Upper lobe of left lung (tissue), 6 donors: Measurements from ENCODE around the gene EXTL2. TPM values are rescaled to one million over a fixed set of nuclear protein-coding genes. Genes with fewer than 3 reads are reported as not detected.
"Not testable (repeated sequence)": the region's sequence is repeated elsewhere in the genome, so short reads cannot be mapped to it uniquely, and the experiment has no call there.

Source experiments
- ATAC-seq, 2 donors: fragments of 200-7000 bp; cut with Tn5 transposase; one replicate each; pipeline ENCODE4 v1.9.1; 2022; ENCODE audit warnings: mild to moderate bottlenecking in 2 of 2, moderate library complexity in 2 of 2; ENCODE audit not compliant: low FRiP score in 2 of 2
- DNase-seq, 2 donors: peaks; one replicate each; pipeline ENCODE4 v3.0.0-alpha.2; 2019 to 2020
- H3K27ac ChIP-seq, 4 donors: fragments of 200-600 bp; sonication (generic); one replicate each; pipeline ENCODE4 v1.5.1; 2016 to 2019
- H3K27me3 ChIP-seq, 4 donors: fragments of 200-600 bp; sonication (generic); one replicate each; pipeline ENCODE4 v1.5.1; 2017 to 2019
- H3K36me3 ChIP-seq, 4 donors: fragments of 200-600 bp; sonication (generic); one replicate each; pipeline ENCODE4 v1.5.1; 2016 to 2019
- H3K4me1 ChIP-seq, 4 donors: fragments of 200-600 bp; sonication (generic); one replicate each; pipeline ENCODE4 v1.5.1; 2018 to 2019
- H3K4me3 ChIP-seq, 4 donors: fragments of 200-600 bp; sonication (generic); one replicate each; pipeline ENCODE4 v1.5.1; 2017 to 2019; ENCODE audit warnings: mild to moderate bottlenecking in 2 of 4, moderate library complexity in 1 of 4
- H3K9me3 ChIP-seq, 4 donors: fragments of 200-600 bp; sonication (generic); one replicate each; pipeline ENCODE4 v1.5.1; 2018 to 2019
- CTCF ChIP-seq, 6 experiments: fragments of 450-650 bp in 4 of 6; fragments of 200-600 bp in 2 of 6; sonication (generic) in 2 of 6; IDR thresholded peaks; one replicate each; pipeline ENCODE4 v1.5.1; 2016 to 2019; ENCODE audit warnings: antibody characterized with exemption in 6 of 6
- EP300 ChIP-seq, 4 donors: sonication (generic); formaldehyde crosslinking; IDR thresholded peaks; one replicate each; pipeline ENCODE4 v1.5.1; 2017; ENCODE audit warnings: antibody characterized with exemption in 4 of 4, control low read depth in 2 of 4
- POLR2A ChIP-seq, 4 donors: fragments of 450-650 bp; IDR thresholded peaks; one replicate each; pipeline ENCODE4 v1.5.1; 2016 to 2017; ENCODE audit warnings: antibody characterized with exemption in 4 of 4, mild to moderate bottlenecking in 2 of 4
- POLR2AphosphoS5 ChIP-seq, 2 donors: sonication (generic); formaldehyde crosslinking; IDR thresholded peaks; one replicate each; pipeline ENCODE4 v1.5.1; 2017; ENCODE audit warnings: antibody characterized with exemption in 2 of 2
- WGBS, 2 donors: methylation state at CpG; one replicate each; pipeline ENCODE4 v1.1.5; 2017 to 2018; 5-methylcytosine and 5-hydroxymethylcytosine counted together
- total RNA-seq, 6 donors: library from RNA; depleted of rRNA in 4 of 6; stranded (reverse); fragments of >200 nt in 4 of 6; gene quantifications; one replicate each; pipeline versions ENCODE4 v1.1.0 to v1.2.1, GENCODE V29; 2016 to 2021
- donor health status: DM: no; HTN: no; CAD: no; lungs with moderate emphysema.
- donor health status: DM: no; HTN: yes; CAD: no; lungs with severe emphysema.

The EXTL2 gene
- total RNA-seq, 6 donors from 2014 or later: 5.2 to 15.3 (median 8.1) TPM

- Histone ChIP-seq H3K27me3 (no peaks in the 10 kb centered on the region), H3K27ac (no peak overlapping the region), H3K4me3 (no peak overlapping the region), H3K36me3 (no peaks in the 10 kb centered on the region), H3K4me1 (peaks cover 7 to 19% (median 15%) of the 10 kb centered on the region in 4 donors), H3K9me3 (peaks cover 0 to 11% (median 2%) of the 10 kb centered on the region in 4 donors)
- no peak for TF ChIP-seq EP300 (IDR thresholded peaks at IDR 0.05)
- TF ChIP-seq POLR2AphosphoS5 (IDR thresholded peaks at IDR 0.05): no peak
- TF ChIP-seq POLR2A (IDR thresholded peaks at IDR 0.05): no peak
- TF ChIP-seq CTCF (IDR thresholded peaks at IDR 0.05): no peak
- WGBS, 2 donors: 94 to 98% methylated on average over 3 of the region's 3 CpGs
- no peak for ATAC-seq
- no peak for DNase-seq
Observed at GRCh38 chr1:100892554-100892953, 2.1 kb downstream of the EXTL2 start.

GRCh38 chr1:100891380-100891779 is 3.3 kb downstream of the EXTL2 start:
- no peak for DNase-seq
- 97 to 100% methylated on average over 1 of the region's 1 CpG for WGBS, 2 donors
- TF ChIP-seq EP300 (IDR thresholded peaks at IDR 0.05) (no peak), POLR2AphosphoS5 (IDR thresholded peaks at IDR 0.05) (no peak), CTCF (IDR thresholded peaks at IDR 0.05) (no peak), POLR2A (IDR thresholded peaks at IDR 0.05) (no peak)

GRCh38 chr1:100889869-100890482 is 4.7 kb downstream of the EXTL2 start:
- not testable (repeated sequence) for H3K4me1 ChIP-seq, H3K36me3 ChIP-seq, DNase-seq, H3K4me3 ChIP-seq, ATAC-seq, H3K27me3 ChIP-seq, H3K27ac ChIP-seq
- WGBS, 2 donors: 95 to 100% methylated on average over 1 to 2 of the region's 2 CpGs
- peaks cover 0 to 11% (median 2%) of the 10 kb centered on the region in 4 donors for H3K9me3 ChIP-seq

More at GRCh38 chr1:100891380-100891779, 3.3 kb downstream of the EXTL2 start:
- no peak for ATAC-seq
- Histone ChIP-seq H3K4me1 (peaks cover 0 to 8% (median 7%) of the 10 kb centered on the region in 4 donors), H3K27me3 (no peaks in the 10 kb centered on the region), H3K36me3 (peaks cover 0 to 1% (median 0%) of the 10 kb centered on the region in 4 donors), H3K9me3 (peaks cover 0 to 11% (median 2%) of the 10 kb centered on the region in 4 donors), H3K4me3 (no peak overlapping the region), H3K27ac (no peak overlapping the region)

GRCh38 chr1:100889007-100889406 is 5.6 kb downstream of the EXTL2 start:
- WGBS, 2 donors: 80 to 95% methylated on average over 1 of the region's 1 CpG
- H3K36me3 ChIP-seq, H3K27me3 ChIP-seq, DNase-seq, ATAC-seq, H3K4me3 ChIP-seq, H3K4me1 ChIP-seq, H3K27ac ChIP-seq: not testable (repeated sequence)
- peaks cover 0 to 11% (median 2%) of the 10 kb centered on the region in 4 donors for H3K9me3 ChIP-seq

- no peak for DNase-seq
- H3K4me3 ChIP-seq: no peak overlapping the region
- no peaks in the 10 kb centered on the region for H3K9me3 ChIP-seq
- H3K36me3 ChIP-seq: peaks cover 0 to 6% (median 0%) of the 10 kb centered on the region in 4 donors
- TF ChIP-seq CTCF (IDR thresholded peaks at IDR 0.05) (no peak), POLR2A (IDR thresholded peaks at IDR 0.05) (no peak)
- ATAC-seq: no peak
- H3K4me1 ChIP-seq: no peaks in the 10 kb centered on the region
- H3K27ac ChIP-seq: no peak overlapping the region
- no peaks in the 10 kb centered on the region for H3K27me3 ChIP-seq
- WGBS, 2 donors: 57 to 73% methylated on average over 4 of the region's 4 CpGs
Observed at GRCh38 chr1:100883963-100884362, 10.7 kb downstream of the EXTL2 start.

GRCh38 chr1:100882698-100883097 is 11.9 kb downstream of the EXTL2 start:
- 44 to 49% methylated on average over 2 of the region's 2 CpGs for WGBS, 2 donors
- Histone ChIP-seq H3K4me1 (no peaks in the 10 kb centered on the region), H3K4me3 (no peak overlapping the region), H3K9me3 (no peaks in the 10 kb centered on the region), H3K27me3 (no peaks in the 10 kb centered on the region), H3K27ac (no peak overlapping the region), H3K36me3 (peaks cover 0 to 6% (median 0%) of the 10 kb centered on the region in 4 donors)
- ATAC-seq (peak in 1 of 2 donors; percentile 63), DNase-seq (no peak)
- TF ChIP-seq EP300 (IDR thresholded peaks at IDR 0.05) (no peak), CTCF (IDR thresholded peaks at IDR 0.05) (no peak), POLR2A (IDR thresholded peaks at IDR 0.05) (no peak), POLR2AphosphoS5 (IDR thresholded peaks at IDR 0.05) (no peak)
